Cardiac fibroblast (primary cell): ENCODE results near the gene EXOC3.
"Not testable (repeated sequence)": the region's sequence is repeated elsewhere in the genome, so short reads cannot be mapped to it uniquely, and the experiment has no call there.

Source experiments
- DNase-seq, 2 donors: peaks; one replicate each; pipeline versions ENCODE4 v3.0.0 to v3.0.0-alpha.2; 2010; ENCODE audit warnings: low read depth in 2 of 2
- H3K4me3 ChIP-seq, 2 donors: replicated peaks in 1 of 2; 1 replicate in 1 of 2; 2 replicates in 1 of 2; pipeline ENCODE4 v1.5.1; 2011; ENCODE audit warnings: low read depth in 2 of 2, low read length in 2 of 2, mild to moderate bottlenecking in 2 of 2, moderate library complexity in 1 of 2
- CTCF ChIP-seq: IDR thresholded peaks from one replicate; pipeline ENCODE4 v1.5.1; 2011; ENCODE audit warnings: low read depth, mild to moderate bottlenecking, low read length, inconsistent platforms

EXOC3 gene

GRCh38 chr5:411728-412127 is 31.2 kb upstream of the EXOC3 start:
- no peak overlapping the region for H3K4me3 ChIP-seq
- TF ChIP-seq CTCF: no peak
- no peak for DNase-seq

- H3K4me3 ChIP-seq: not testable (repeated sequence)
- DNase-seq: peak in 1 of 2 donors; percentile 86
These were observed 27.7 kb upstream of the EXOC3 start for GRCh38 chr5:414991-415927.

GRCh38 chr5:415928-416635 is 26.9 kb upstream of the EXOC3 start:
- no peak for TF ChIP-seq CTCF
- no peak overlapping the region for H3K4me3 ChIP-seq
- no peak for DNase-seq

GRCh38 chr5:416636-416960 is 26.4 kb upstream of the EXOC3 start:
- DNase-seq: no peak
- no peak overlapping the region for H3K4me3 ChIP-seq
- no peak for TF ChIP-seq CTCF

GRCh38 chr5:417301-418161 is 25.4 kb upstream of the EXOC3 start:
- no peak overlapping the region for H3K4me3 ChIP-seq
- no peak for TF ChIP-seq CTCF
- no peak for DNase-seq

- TF ChIP-seq CTCF: no peak
- DNase-seq: no peak
- no peak overlapping the region for H3K4me3 ChIP-seq
These were observed 24.5 kb upstream of the EXOC3 start for GRCh38 chr5:418162-419121.
